HG03103 (cell line): ENCODE data around the gene LZTS2.
"Not testable (repeated sequence)": the region's sequence is repeated elsewhere in the genome, so short reads cannot be mapped to it uniquely, and the experiment has no call there.

Experiments used
- ATAC-seq: cut with Tn5 transposase; IDR thresholded peaks from one replicate; pipeline ENCODE4 v1.9.1; 2021; ENCODE audit warnings: low read depth; ENCODE audit not compliant: unreplicated experiment

The LZTS2 gene, protein sequence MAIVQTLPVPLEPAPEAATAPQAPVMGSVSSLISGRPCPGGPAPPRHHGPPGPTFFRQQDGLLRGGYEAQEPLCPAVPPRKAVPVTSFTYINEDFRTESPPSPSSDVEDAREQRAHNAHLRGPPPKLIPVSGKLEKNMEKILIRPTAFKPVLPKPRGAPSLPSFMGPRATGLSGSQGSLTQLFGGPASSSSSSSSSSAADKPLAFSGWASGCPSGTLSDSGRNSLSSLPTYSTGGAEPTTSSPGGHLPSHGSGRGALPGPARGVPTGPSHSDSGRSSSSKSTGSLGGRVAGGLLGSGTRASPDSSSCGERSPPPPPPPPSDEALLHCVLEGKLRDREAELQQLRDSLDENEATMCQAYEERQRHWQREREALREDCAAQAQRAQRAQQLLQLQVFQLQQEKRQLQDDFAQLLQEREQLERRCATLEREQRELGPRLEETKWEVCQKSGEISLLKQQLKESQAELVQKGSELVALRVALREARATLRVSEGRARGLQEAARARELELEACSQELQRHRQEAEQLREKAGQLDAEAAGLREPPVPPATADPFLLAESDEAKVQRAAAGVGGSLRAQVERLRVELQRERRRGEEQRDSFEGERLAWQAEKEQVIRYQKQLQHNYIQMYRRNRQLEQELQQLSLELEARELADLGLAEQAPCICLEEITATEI

DNA sequence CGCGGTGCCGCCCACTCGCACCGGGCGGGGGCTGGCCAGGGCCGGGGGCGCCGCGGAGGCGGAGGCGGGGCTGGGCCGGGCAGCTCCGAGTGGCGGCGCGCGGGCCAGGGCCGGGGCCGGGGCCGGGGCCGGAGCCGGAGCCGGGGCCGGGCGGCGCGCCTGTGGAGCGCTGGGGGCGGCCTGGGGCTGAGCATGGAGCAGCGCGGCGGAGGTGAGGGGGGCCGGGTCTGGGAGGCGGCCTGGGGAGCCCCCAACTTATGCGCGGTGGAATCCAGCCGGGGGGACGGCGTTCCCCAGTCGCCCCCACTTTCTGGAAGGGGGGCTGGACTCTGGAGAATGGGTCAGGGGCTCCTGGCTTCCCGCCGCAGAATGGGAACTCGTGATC lies at the start of gene LZTS2:
Gene LZTS2, plus strand, starts transcription at position 67 of the 385 bp plus-strand sequence. CDS start 2,731 bp downstream, outside the sequence.
- no peak for ATAC-seq

DNA sequence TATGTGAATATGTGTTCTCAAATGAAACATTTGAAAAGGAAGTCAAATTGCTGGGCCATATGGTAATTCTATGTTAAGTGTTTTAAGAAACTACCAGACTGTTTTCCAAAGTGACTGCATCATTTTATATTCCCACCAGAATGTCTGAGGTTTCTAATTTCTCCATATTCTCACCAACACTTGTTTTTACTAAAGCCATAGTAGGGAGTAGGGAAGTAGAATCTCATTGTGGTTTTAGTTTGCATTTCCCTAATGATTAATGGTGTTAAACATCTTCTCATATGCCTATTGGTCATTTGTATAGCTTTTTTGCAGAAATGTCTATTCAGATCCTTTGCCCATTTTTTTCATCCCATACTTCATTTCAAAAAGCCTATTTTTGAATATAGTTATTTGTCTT lies 39.4 kb upstream of the LZTS2 start:
- ATAC-seq: no peak

DNA sequence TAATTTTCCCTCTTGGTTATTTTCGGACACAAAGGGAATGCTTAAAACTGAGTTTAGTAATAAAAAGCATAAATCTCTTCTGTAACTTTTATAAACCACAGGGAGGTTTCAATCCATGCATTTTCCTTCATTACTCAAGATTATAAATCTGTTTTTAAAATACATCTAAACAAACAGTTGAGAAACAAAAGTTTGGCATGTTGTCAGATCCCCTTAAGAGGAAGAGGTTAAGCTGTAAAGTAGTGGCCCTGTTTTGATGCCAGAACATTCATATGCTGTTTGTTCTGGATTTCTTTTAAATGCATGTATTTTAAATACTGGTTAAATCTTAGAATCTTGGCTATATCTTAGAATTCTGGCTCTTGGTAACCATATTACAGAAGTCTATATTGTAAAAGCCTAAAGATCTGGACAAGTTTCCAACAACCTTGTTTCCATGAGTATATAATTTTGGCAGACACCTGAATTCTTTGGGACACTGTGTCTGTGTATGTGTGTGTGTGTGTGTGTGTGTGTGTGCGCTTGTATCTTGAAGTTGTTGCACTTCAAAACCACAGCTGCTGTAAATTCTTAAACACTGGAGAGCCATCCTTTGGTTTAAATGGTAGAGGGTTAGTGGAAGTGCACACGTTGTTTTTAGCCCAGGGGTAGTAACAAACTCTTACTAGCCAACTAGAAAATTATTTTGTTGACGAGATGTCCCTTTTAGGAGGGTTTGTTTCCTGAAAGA lies 37.1 kb upstream of the LZTS2 start:
- ATAC-seq: no peak

DNA sequence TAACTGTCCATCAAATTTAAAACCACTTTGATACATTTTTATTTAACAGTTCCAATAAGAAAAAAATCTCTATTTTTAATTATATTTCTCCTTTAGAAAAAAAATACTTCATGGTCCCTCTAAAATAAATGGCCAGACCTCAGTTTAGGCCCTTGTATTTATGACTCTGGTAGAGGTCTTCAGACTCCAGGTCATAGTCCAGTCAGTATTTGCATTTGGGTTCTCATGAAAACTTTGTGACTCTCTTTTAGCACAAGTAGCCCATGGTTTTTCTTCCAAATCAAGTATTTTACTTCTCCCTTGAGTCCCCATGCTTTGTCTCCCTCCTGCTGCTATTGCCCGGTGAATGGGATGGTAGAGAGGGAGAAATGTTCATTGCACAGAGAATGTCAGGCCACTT lies 35.8 kb upstream of the LZTS2 start:
- no peak for ATAC-seq

DNA sequence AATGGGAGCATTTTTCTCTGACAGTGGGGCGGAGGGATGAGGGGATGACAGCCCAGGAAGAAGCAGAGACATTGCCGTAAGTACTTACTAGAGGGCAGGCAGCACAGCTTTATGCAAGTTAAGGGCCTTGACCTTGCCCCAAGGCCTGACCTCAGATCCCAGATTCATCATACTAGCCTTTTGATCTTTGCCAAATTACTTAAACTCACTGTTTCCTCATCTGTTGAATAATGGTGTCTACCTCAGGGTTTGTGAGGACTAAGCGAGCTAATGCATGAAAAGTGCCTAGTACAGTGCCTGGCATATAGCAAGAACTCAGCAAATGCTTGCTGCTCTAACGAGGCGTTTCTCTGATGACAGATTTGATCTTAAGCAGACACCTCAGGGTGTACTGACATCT lies 33.8 kb upstream of the LZTS2 start:
- no peak for ATAC-seq

DNA sequence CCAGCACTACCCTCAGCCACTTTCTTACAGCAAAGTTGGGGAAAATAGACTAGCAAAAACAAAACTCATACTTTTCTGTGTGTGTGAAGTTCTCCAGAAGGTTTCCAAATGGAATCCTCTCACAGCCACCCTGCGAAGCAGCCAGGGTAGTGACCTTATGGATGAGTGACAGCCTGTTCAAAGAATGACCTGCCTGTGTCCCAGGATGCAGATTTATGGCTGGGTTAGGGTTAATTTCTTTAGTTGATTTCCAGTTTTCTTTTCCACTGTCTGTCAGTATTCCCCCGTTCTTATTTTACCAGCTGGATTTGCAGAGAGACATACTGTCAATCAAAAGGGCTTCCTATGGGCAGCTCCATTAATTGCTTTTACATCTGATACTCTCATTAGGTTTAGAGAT lies 32.7 kb upstream of the LZTS2 start:
- ATAC-seq: no peak

DNA sequence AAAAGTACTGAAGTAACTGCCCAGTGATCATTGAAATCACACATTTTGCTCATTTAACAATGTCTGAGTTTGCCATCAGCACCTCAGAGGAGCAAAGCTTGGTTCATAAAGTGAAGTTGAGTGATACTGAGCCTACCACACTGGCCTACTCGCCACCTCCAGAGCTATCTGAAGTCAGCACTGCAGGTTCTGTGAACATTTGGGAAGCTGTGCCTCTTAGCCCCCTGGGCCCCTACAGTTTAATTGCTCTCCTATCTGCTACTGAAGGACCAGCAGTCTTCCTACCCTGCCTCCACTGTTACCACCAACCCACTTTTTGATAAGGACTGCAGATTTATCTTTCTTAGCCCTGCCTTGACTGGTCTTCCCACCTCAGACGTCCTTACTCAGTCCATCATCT lies 32.3 kb upstream of the LZTS2 start:
- ATAC-seq: no peak

DNA sequence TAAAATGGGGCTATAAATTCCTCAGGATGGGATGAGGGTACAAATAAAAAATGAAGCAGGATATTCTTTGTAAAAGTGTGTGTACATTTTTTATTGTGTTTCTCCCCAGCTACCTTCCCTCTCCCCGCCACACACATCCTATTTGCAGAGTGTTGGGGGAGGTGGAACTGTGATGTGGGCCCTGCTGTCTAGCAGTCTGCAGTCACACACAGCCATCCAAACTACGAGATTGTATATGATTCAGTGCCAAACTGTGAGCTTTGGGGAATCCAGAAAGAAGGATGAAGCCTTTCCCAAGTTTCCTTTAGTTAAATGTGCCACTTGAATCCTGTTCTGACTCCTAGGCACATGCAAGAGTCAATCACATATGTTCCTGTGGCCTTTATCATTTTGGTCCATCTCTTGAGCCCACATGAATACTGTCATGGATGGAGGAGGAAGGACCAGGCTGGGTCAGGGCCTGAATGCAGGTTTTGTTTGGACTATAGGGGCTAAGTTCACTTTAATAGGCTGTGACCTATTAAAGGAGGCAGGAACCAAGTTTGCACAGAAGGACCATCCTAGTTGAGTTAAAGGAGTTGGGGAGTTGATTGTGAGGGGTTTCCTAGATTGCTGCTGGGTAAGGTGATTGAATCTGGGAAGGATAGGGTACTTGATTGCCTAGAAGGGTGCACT lies 31.4 kb upstream of the LZTS2 start:
- no peak for ATAC-seq

DNA sequence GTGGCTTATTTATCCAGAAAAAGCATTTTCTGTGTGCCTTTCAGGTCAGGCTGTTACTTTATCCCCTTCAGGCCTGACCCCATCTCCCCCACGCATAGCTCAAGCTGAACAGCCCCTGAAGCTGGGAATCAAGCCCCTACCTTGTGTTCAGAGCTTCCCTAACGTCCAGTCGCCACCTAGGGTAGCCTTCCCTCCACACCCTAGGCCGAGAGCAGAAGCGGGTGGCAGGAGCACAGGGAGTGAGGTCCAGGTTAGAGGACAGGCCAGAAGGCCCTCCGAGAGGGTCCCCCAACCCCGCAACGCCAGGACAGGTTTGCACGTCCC lies 30.8 kb upstream of the LZTS2 start:
- no peak for ATAC-seq

DNA sequence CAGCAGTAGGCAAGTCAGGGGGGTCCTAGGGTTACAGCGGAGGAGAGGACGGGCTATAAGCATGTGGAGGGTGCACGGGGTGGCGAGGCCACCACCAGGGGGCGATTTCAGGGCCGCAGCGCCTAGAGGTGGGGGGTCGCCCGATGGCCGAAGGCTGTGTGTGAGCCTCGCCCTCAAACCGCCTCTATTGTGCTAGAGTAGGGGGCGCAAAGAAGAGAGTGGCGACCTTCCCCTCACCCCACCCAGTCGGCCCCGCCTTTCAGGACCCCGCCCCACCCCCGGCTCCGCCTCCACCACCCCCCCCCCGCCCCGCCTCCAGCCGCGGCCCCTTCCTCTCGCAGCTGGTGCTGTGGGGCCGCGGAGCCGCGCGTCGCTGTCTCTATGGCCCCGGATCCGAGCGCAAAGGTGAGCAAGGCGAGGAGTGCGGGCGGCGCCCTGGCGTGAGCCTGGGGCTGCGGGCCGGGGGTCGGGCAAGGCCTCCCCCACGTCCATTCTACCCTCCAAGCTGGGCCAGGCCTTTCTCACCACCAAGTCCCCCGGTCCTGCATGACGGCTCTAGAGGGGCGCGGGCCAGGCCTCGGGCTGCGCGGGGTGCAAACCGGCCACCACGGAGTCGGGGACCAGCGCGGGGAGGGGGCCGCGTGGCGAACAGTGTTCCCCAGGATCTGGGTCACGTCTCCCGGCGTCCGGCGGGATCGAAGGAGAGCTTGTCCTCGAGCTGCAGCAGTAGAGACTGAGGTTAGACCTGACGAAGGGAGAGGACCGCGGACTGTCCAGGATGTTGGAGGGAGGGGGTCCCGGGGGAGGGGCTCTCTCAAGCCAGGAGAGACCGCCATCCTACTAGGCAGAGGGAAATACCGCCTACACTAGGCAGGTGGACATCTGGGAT lies 30.2 kb upstream of the LZTS2 start, which contains the start of gene SEMA4G:
Gene SEMA4G, plus strand, starts transcription at position 318 of the 889 bp plus-strand sequence. CDS start 3,409 bp downstream, outside the sequence.
- no peak for ATAC-seq

DNA sequence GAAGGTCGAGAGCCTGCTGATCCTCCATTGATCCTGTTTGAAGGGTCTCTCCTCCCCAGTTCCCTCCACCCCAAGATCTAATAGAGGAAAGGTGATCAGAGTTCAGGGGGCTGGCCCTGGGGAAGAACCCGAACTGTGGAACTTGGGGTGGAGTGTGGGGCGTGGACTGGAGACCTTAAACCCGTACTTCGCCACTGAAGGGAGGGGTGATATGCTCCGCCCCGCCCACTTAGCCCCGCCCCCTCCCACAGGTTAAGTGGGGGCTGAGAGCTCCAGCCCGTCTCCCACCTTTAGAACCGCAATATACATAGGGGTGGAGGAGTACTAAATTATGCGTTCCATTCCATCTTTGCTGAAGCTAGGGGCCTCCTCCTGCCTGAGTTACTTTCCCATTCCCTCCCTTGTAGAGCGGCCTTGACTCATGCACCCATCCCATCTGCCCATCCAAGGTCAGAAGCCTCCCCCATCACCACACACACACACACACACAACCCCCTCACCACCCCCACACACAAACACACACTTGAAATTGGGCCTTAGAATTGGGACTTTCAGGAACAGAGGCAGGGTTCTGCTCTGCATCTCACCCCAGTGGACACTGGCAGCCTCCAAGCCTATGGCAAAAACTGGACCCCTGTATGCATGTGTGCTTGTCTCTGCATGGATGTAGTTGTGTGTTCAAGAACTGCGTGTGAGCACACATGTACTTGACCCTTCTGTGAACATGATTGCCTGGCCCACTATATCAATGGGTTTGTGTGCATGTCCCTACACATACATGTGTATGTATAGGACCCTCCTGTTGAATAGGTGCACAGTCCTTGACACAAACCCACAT lies 29.3 kb upstream of the LZTS2 start:
- ATAC-seq: no peak

DNA sequence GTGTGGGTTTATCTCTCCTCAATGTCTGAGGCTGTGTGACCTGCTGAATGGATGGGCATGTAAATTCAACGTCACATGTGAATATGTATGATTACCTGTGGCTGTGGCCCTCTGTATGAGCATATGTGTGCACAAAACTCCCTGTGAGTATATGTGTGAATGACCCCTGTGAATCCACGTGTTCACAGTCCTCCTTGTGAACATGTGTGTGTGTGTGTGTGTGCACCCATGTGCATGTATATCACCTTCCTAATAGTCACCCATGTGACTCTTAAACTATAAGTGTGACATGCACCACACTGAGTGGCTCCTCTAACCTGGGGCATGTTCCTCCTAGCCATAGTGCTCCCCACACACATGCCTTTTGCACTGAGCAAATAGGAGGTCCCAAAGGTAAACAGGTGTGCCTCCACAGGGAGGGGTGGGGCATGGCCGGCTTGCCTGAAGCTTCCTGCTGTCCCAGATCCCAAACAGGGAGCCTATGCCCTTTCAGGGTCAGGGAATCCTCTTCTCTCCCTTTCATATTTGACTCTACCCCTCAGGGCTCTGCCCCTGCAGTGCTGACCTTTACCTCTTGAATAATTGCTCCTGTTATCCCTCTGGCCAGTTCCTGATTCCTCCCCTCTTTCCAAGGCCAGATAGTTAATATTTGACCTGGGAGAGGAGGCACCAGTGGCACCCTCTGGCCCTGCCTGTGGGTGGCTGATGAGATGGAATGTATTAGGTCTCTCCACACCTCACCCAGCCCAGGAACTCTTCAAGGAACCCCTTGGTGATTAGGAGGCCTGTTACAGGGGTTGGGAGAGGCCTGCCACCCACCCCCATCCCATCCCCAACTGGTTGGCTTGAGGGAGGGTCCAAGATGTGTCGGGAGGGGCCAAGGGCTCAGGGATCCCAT lies 28.4 kb upstream of the LZTS2 start:
- ATAC-seq: no peak

DNA sequence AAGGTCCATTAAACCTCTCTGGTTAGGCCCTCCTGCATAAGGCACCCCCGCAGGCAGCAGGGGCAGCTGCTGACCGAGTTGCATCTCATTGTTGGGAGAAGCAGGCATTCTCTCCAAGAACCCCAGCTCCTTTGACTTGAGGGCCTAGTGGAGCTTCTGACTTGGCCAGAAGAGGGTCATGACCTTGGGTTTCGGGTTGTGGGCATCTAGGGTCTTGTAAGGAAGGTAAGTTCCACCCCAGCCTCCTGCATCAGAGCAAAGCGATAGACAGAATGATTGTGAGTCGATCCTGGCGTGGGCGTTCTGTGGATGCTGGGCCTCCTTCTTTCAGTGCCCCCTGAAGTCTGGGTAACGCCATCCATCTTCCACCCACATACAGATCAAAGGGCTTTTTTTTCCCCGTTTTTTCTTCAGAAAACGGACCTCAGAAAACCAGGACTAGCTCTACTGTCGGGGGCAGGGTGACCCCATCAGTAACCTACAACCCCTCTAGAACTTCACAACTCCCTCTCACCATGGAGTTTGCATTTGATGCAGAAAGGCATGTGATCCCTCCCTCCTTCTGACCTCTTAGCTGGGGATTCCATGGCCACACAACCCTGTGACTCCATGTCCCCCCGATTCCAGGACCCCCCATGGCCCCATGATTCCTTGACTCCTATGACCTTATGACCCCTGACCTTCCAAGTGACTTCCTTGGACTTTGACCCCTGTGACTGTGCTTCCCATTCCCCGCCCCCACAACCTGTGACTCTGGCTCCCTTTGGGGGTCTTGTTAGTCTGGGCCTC lies 27.3 kb upstream of the LZTS2 start:
- ATAC-seq: no peak

DNA sequence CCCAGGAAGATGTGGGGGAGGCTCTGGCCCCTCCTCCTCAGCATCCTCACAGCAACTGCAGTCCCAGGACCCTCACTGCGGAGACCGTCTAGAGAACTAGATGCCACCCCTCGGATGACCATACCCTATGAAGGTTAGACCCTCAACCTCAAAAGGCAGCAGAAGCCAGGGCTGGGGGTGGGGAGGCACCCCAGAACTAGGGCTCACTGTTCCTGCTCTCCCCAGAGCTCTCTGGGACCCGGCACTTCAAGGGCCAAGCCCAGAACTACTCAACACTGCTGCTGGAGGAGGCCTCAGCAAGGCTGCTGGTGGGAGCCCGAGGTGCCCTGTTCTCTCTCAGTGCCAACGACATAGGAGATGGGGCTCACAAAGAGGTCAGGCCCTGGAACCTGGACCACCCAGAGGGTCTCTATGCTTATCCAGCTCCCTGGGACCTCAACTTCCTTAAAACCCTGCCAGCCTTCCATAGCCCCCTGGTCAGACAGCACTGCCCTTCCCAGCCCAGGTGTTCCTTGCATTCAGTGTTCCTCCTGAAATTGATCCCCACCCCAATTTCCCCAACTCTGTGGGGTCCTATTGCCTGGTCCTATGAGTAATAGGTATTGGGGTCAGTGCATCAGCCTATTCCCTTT lies 26.6 kb upstream of the LZTS2 start:
- ATAC-seq: no peak

DNA sequence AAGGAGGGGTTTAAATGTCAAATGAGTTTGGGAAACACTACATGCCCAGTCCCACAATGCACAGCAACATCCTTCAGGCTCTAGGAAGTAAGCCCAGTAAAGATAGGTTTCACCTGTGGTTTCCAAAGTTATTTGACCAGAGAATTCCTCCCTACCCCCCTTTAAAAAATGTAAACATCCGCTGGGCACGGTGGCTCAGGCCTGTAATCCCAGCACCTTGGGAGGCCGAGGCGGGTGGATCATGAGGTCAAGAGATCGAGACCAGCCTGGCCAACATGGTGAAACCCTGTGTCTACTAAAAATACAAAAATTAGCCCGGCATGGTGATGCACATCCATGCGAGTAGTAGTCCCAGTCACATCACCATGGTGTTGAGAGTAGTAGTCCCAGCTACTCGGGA lies 24.2 kb upstream of the LZTS2 start:
- not testable (repeated sequence) for ATAC-seq

DNA sequence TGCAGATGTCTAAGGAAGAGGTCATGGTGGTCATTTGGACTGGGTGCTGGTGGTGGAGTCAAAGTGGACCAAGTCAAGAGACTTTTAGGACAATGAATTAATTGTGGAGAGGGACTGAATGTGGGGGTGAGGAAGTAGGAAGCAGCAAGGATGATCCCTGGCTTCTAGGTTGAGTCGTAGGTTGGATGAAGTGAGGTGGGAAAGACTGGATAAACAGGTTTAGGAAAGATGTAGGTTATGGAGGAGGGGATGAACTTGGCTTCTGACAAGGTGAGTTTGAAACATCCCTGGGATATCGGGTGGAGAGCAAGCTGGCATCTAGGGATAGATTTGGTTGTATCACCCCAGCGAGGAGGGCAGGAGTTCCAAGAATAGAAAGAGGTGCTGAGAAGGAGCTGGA lies 22.7 kb upstream of the LZTS2 start:
- ATAC-seq: no peak

DNA sequence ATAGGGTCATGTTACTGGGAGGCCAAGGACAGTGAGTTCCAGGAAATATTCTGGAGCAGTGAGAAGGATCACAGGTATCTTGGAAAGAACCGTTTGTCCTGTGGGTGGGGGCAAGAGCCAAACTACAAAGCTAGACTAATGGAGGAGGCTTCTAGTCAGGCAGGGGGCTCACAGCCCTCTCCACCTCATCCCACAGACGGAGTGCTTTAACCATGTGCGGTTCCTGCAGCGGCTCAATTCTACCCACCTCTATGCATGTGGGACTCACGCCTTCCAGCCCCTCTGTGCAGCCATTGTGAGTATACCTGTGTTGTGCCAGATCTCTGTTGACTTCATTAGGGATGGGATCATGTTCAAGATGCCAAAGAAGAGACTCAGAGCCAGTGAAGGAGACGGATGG lies 22.2 kb upstream of the LZTS2 start:
- no peak for ATAC-seq
